ENCODE results near the gene SEC14L1. TPM values are rescaled to one million over a fixed set of nuclear protein-coding genes. Genes with fewer than 3 reads are reported as not detected.
A peak's percentile ranks its signal among the peaks of the same experiment; 100 is the strongest.
"Not testable (repeated sequence)": the region's sequence is repeated elsewhere in the genome, so short reads cannot be mapped to it uniquely, and the experiment has no call there.

The SEC14L1 gene
- polyA plus RNA-seq, 3 donors = 90.9 to 112 (median 95.6) TPM

GRCh38 chr17:77131904-77132303, 8.9 kb upstream of the SEC14L1 start:
- no peak for DNase-seq (ENCODE audit: extremely low read depth in 1 of 11, low read depth in 9 of 11, low spot score in 4 of 11)

- DNase-seq (ENCODE audit: extremely low read depth in 1 of 11, low read depth in 9 of 11, low spot score in 4 of 11) = no peak
Observed at GRCh38 chr17:77132411-77133086, 8.2 kb upstream of the SEC14L1 start.

- DNase-seq (ENCODE audit: extremely low read depth in 1 of 11, low read depth in 9 of 11, low spot score in 4 of 11) = no peak
Observed at GRCh38 chr17:77133087-77133638, 7.6 kb upstream of the SEC14L1 start.

- no peak for DNase-seq (ENCODE audit: extremely low read depth in 1 of 11, low read depth in 9 of 11, low spot score in 4 of 11)
Observed at GRCh38 chr17:77136420-77136767, 4.4 kb upstream of the SEC14L1 start.

- no peak for DNase-seq (ENCODE audit: extremely low read depth in 1 of 11, low read depth in 9 of 11, low spot score in 4 of 11)
Observed at GRCh38 chr17:77137111-77137510, 3.7 kb upstream of the SEC14L1 start.

GRCh38 chr17:77137886-77138285, 2.9 kb upstream of the SEC14L1 start:
- DNase-seq (ENCODE audit: extremely low read depth in 1 of 11, low read depth in 9 of 11, low spot score in 4 of 11) = not testable (repeated sequence)

- peak; percentile 91 to 99 (median 98) for DNase-seq (ENCODE audit: extremely low read depth in 1 of 11, low read depth in 9 of 11, low spot score in 4 of 11)
Observed at GRCh38 chr17:77140166-77140877, 447 bp upstream of the SEC14L1 start.

- no peak for DNase-seq (ENCODE audit: extremely low read depth in 1 of 11, low read depth in 9 of 11, low spot score in 4 of 11)
Observed at GRCh38 chr17:77141846-77142449, 1.2 kb downstream of the SEC14L1 start.

- no peak for DNase-seq (ENCODE audit: extremely low read depth in 1 of 11, low read depth in 9 of 11, low spot score in 4 of 11)
Observed at GRCh38 chr17:77142689-77143088, 1.9 kb downstream of the SEC14L1 start.

GRCh38 chr17:77143306-77143705, 2.5 kb downstream of the SEC14L1 start:
- DNase-seq (ENCODE audit: extremely low read depth in 1 of 11, low read depth in 9 of 11, low spot score in 4 of 11) = no peak

- no peak for DNase-seq (ENCODE audit: extremely low read depth in 1 of 11, low read depth in 9 of 11, low spot score in 4 of 11)
Observed at GRCh38 chr17:77144227-77144626, 3.5 kb downstream of the SEC14L1 start.

GRCh38 chr17:77145224-77145611, 4.4 kb downstream of the SEC14L1 start:
- DNase-seq (ENCODE audit: extremely low read depth in 1 of 11, low read depth in 9 of 11, low spot score in 4 of 11) = no peak

- peak in 6 of 11 donors; percentile 58 to 88 (median 79) for DNase-seq (ENCODE audit: extremely low read depth in 1 of 11, low read depth in 9 of 11, low spot score in 4 of 11)
Observed at GRCh38 chr17:77145612-77146245, 5.0 kb downstream of the SEC14L1 start.

- DNase-seq (ENCODE audit: extremely low read depth in 1 of 11, low read depth in 9 of 11, low spot score in 4 of 11) = no peak
Observed at GRCh38 chr17:77146246-77146632, 5.5 kb downstream of the SEC14L1 start.

GRCh38 chr17:77146882-77147281, 6.1 kb downstream of the SEC14L1 start:
- no peak for DNase-seq (ENCODE audit: extremely low read depth in 1 of 11, low read depth in 9 of 11, low spot score in 4 of 11)

GRCh38 chr17:77147357-77147801, 6.6 kb downstream of the SEC14L1 start:
- DNase-seq (ENCODE audit: extremely low read depth in 1 of 11, low read depth in 9 of 11, low spot score in 4 of 11) = no peak

- DNase-seq (ENCODE audit: extremely low read depth in 1 of 11, low read depth in 9 of 11, low spot score in 4 of 11) = no peak
Observed at GRCh38 chr17:77148077-77148939, 7.5 kb downstream of the SEC14L1 start.

GRCh38 chr17:77148940-77149510, 8.3 kb downstream of the SEC14L1 start:
- DNase-seq (ENCODE audit: extremely low read depth in 1 of 11, low read depth in 9 of 11, low spot score in 4 of 11) = no peak

Measured in renal cortex interstitium (tissue), 11 donors.